GM10847 (cell line): ENCODE measurements around the gene ERBIN.

ENCODE experiments used
- POLR2A ChIP-seq: IDR thresholded peaks from 2 replicates; pipeline ENCODE4 v1.6.1; 2011; ENCODE audit not compliant: insufficient read length; ENCODE audit errors: extremely low read depth

Gene ERBIN

DNA sequence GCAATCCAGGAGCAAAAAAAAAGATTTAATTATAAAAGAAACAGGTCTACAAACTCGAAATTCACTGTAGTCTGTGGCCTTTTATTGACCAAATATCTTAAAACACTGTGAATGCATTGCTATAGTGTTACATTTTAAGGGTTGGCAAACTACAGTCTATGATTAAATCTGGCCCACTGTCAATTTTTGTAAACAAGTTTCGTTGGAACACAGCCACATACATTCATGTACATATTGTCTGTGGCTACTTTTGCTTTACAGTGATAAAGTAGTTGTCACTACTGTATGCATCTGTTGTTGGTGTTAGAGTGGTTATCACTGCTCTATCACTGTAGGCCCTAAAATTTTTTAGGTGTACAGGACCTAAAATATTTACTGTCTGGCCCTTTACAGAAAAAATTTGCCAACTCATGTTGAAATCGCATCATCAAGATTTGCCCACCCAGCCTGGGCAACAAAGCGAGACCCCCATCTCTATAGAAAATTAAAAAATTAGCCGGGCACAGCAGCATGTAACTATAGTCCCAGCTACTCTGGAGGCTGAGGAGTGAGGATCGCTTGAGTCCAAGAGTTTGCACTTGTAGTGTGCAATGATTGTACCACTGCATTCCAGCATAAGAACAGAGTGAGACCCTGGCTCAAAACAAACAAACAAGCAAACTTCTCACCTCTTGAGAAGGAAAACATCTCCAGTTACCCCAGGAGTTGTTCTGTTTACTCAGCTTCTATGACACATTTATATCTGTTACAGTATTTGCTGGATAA lies 89.0 kb downstream of the ERBIN start:
- TF ChIP-seq POLR2A = no peak

DNA sequence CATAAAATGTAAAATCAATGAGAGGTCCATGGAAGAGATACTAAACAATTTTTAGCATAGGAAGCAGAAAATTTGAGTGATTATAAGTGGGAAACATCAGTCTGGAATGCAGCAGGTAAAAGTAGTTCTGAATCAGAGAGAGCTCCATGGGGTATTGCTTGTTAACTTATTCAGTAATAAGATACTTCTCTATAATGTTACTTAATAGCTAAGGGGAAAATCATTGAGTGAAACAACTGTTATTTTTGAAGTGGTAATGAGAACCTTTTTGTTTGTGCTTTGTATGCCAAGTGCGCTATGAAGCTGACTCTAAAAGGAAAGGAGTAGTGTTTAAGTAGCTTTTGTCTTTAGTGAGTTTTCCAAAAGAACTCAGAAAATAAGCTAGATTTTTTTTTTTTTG lies 95.2 kb downstream of the ERBIN start:
- no peak for TF ChIP-seq POLR2A

- no peak for TF ChIP-seq POLR2A
These were observed 112.9 kb downstream of the ERBIN start for GRCh38 chr5:66039296-66039695.

DNA sequence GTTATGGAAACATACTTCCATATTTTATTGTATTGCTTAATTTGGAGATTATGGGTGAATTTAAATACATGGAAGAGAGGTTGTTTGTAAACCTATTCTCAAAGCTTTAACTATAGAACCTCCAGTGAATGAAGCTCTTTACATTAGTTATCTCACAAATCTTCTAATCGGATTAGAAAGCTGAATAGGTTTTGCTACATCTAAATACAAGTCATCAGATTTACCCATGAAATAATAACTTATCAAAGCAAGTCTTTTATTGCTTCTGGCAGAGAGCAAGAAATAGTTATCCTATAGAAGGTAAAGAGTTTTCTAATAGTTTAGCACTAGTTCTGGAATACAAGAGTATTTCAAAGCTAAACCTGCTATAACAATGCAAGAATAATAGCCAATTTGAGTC lies 113.3 kb downstream of the ERBIN start:
- TF ChIP-seq POLR2A = no peak

GRCh38 chr5:66041627-66042026 lies 115.3 kb downstream of the ERBIN start:
- TF ChIP-seq POLR2A = no peak

DNA sequence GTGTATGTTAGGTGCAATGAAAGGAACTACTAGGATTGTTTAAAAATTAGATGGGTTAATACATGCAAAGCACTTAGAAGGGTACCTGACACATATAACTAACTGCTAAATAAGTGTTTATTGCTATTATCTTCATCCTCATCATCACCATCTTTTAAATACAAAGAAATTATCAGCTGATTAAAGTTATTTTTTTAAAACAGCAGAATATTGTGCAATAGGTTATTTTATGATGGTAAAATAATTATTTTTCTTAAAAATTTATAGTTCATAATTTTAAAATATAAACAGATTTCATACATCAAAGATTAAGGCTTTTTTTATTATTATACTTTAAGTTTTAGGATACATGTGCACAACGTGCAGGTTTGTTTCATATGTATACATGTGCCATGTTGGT lies 130.9 kb downstream of the ERBIN start:
- no peak for TF ChIP-seq POLR2A

DNA sequence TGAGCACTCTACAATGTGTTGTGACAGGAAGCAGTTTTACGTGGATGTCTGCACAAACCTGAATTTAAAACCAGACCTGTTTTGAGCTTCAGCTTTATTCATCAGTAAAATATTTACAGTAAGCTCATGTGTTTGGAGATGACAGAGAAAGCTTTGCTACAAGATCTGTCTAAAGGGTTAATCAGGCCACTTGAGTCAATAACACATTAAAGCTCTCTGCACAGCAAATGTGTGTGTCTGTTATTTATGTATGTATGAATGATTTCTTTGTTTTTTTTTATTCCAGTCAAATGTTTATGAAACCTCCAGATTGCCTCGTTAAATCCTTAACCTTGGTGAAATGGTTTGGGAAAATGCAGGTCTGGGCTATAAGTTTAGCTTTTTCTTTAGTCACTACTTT lies 140.5 kb downstream of the ERBIN start:
- TF ChIP-seq POLR2A = no peak

GRCh38 chr5:66072031-66072430 lies 145.7 kb downstream of the ERBIN start:
- TF ChIP-seq POLR2A = no peak

GRCh38 chr5:66074901-66075300 lies 148.5 kb downstream of the ERBIN start:
- no peak for TF ChIP-seq POLR2A

DNA sequence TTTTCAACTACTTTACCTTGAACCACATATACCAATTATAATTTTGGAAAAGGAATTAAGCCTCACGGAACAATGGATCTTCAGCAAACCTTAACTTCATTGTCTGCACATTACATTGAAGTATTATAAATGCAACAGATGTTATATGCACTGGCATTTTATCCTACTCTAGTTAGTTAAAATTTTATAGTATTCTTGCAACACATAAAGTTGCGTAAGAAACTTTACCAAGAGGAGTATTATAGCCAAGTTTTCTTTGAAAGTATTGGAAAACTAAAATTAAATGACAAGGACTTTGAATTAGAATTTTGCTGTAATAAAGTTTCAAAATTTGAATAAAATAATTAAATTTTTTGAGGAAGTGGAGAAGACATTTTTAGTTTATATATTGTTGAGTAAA lies 154.3 kb downstream of the ERBIN start:
- no peak for TF ChIP-seq POLR2A

GRCh38 chr5:66089384-66089783 lies 163.0 kb downstream of the ERBIN start:
- TF ChIP-seq POLR2A = no peak

GRCh38 chr5:66100851-66101250 lies 174.5 kb downstream of the ERBIN start:
- TF ChIP-seq POLR2A = no peak

DNA sequence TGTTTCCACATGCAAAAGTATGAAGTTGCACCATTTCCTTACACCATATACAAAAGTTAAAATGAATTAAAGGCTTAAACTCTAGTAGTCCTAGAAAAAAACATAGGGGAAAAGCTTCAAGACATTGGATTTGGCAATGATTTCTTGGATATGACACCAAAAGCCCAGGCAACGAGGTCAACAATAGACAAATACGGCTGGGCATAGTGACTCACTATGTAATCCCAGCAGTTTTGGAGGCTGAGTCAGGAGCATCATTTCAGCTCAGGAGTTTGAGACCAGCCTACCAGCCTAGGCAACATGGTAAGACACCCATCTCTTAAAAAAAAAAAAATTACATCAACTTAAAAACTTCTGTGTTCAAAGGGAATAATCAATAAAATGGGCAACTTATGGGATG lies 186.8 kb downstream of the ERBIN start:
- TF ChIP-seq POLR2A = no peak

GRCh38 chr5:66118304-66118703 lies 191.9 kb downstream of the ERBIN start:
- no peak for TF ChIP-seq POLR2A

DNA sequence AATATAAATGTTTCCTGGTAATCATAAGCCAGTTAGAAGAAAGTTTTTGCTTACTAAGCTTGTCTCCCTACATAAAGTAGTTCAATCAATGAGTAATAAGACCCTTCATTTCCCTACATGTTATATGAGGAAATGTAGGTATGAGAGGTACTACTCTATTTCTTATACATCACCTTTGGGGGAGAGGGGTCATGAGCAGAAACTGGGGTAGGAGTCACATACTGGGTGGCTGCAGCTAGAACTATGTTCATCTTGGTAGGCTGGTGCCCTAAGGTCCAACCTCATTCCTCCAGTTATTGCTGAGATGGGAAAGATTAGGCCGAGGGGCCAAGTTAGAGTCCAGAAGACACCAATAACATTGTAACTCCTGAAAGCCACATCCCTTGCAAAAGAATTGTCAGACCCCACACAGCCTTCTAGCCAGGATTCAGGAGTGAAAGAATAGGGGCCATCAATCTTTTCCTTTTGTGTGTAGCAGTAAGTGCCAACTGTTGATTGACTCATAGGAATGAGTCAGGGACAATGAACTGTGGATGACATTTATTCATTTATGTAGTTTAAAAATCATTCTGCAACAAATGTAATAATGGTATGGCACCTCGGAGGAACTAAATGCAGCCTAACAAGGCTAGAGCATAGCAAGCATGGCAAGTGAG lies 196.1 kb downstream of the ERBIN start:
- TF ChIP-seq POLR2A = no peak

- no peak for TF ChIP-seq POLR2A
These were observed 202.8 kb downstream of the ERBIN start for GRCh38 chr5:66129144-66129543.

GRCh38 chr5:66130493-66130892 lies 204.1 kb downstream of the ERBIN start:
- TF ChIP-seq POLR2A = no peak
